ENCODE results near the gene P2RY11.

DNA sequence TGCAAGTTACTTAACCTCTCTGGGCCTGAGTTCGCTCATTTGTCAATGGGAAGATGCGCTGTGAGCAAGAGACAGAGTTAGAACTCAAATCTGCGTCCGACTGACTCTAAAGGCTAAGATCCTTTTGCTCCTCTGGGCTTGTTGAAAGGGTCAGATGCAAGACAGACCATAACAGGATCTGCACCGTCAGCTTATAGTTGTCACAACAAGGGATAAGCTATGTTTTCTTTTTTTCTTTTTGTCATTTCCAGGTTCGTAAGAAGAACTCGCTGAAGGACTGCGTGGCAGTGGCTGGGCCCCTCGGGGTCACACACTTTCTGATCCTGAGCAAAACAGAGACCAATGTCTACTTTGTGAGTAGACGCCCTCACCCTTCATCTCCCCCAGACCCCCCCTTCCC is 4.2 kb upstream of the P2RY11 start:
- TF ChIP-seq, protein P1, sequence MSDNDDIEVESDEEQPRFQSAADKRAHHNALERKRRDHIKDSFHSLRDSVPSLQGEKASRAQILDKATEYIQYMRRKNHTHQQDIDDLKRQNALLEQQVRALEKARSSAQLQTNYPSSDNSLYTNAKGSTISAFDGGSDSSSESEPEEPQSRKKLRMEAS (IDR thresholded peaks at IDR 0.05) = no peak
- TF ChIP-seq POLR2AphosphoS5 (IDR thresholded peaks at IDR 0.05; ENCODE audit: low read depth, low read length) = 0 out of 2 replicates have a peak, but pooled peaks have one; percentile 12
- no peak for TF ChIP-seq SP1 (IDR thresholded peaks at IDR 0.05; ENCODE audit: low read depth)
- TF ChIP-seq EZH2 (IDR thresholded peaks at IDR 0.05) = no peak
- TF ChIP-seq, protein P2, sequence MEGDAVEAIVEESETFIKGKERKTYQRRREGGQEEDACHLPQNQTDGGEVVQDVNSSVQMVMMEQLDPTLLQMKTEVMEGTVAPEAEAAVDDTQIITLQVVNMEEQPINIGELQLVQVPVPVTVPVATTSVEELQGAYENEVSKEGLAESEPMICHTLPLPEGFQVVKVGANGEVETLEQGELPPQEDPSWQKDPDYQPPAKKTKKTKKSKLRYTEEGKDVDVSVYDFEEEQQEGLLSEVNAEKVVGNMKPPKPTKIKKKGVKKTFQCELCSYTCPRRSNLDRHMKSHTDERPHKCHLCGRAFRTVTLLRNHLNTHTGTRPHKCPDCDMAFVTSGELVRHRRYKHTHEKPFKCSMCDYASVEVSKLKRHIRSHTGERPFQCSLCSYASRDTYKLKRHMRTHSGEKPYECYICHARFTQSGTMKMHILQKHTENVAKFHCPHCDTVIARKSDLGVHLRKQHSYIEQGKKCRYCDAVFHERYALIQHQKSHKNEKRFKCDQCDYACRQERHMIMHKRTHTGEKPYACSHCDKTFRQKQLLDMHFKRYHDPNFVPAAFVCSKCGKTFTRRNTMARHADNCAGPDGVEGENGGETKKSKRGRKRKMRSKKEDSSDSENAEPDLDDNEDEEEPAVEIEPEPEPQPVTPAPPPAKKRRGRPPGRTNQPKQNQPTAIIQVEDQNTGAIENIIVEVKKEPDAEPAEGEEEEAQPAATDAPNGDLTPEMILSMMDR (IDR thresholded peaks at IDR 0.05 in 2 of 3, conservative IDR thresholded peaks at IDR 0.05 in 1 of 3; ENCODE audit: borderline replicate concordance in 1 of 3, insufficient read depth in 1 of 3, low read depth in 2 of 3, low read length in 2 of 3) = no peak
- TF ChIP-seq JUND (IDR thresholded peaks at IDR 0.05) = no peak
- TF ChIP-seq YY1 (IDR thresholded peaks at IDR 0.05; ENCODE audit: extremely low read depth, insufficient replicate concordance, low read depth, low read length) = no peak
- TF ChIP-seq POLR2A (IDR thresholded peaks at IDR 0.05; ENCODE audit: borderline replicate concordance, extremely low read depth, insufficient read depth, insufficient read length) = no peak
- TF ChIP-seq, protein P3, sequence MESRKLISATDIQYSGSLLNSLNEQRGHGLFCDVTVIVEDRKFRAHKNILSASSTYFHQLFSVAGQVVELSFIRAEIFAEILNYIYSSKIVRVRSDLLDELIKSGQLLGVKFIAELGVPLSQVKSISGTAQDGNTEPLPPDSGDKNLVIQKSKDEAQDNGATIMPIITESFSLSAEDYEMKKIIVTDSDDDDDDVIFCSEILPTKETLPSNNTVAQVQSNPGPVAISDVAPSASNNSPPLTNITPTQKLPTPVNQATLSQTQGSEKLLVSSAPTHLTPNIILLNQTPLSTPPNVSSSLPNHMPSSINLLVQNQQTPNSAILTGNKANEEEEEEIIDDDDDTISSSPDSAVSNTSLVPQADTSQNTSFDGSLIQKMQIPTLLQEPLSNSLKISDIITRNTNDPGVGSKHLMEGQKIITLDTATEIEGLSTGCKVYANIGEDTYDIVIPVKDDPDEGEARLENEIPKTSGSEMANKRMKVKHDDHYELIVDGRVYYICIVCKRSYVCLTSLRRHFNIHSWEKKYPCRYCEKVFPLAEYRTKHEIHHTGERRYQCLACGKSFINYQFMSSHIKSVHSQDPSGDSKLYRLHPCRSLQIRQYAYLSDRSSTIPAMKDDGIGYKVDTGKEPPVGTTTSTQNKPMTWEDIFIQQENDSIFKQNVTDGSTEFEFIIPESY (IDR thresholded peaks at IDR 0.05; ENCODE audit: extremely low read depth, insufficient replicate concordance, low read length) = no peak
